BJ (cell line): Measurements from ENCODE around the gene PDPN. TPM values are rescaled to one million over a fixed set of nuclear protein-coding genes. Genes with fewer than 3 reads are reported as not detected.

Source experiments
- CTCF ChIA-PET: fragments of 350-600 bp; formaldehyde crosslinking; extraction: SDS; loops from one replicate; lab custom pipeline; 2021; ENCODE audit warnings: antibody characterized with exemption, inconsistent platforms; lab: Yijun Ruan, JAX
- POLR2A ChIA-PET: fragments of 300-600 bp; sonication (Branson Sonifier 250); formaldehyde crosslinking; extraction: SDS; loops from one replicate; lab custom pipeline; 2021; ENCODE audit warnings: antibody characterized with exemption; lab: Charles Lee
- DNase-seq: peaks from one replicate; pipeline ENCODE4 v3.0.0-alpha.2; 2011; ENCODE audit warnings: low read depth
- H3K27me3 ChIP-seq: 2 replicates; pipeline ENCODE4 v1.6.0; 2011; ENCODE audit warnings: low read length; ENCODE audit not compliant: control insufficient read depth, insufficient read depth
- H3K36me3 ChIP-seq: 2 replicates; pipeline ENCODE4 v1.5.1; 2011; ENCODE audit warnings: low read length; ENCODE audit not compliant: control insufficient read depth, insufficient read depth
- H3K4me3 ChIP-seq: 2 replicates; pipeline ENCODE4 v1.5.1; 2011; ENCODE audit warnings: low read depth, mild to moderate bottlenecking, control low read depth, low read length
- CTCF ChIP-seq: IDR thresholded peaks from 2 replicates; pipeline ENCODE4 v1.5.1; 2011; ENCODE audit warnings: low read depth, mild to moderate bottlenecking, control low read depth, inconsistent platforms, low read length, moderate library complexity; ENCODE audit not compliant: insufficient read depth
- polyA minus RNA-seq: library from RNA; depleted of rRNA, polyadenylated mRNA; stranded (reverse); fragments of >200 nt; gene quantifications from 2 replicates; pipeline ENCODE4 v1.2.3, GENCODE V29; 2011; rRNA and poly(A)+ RNA removed
- polyA plus RNA-seq: library from polyadenylated mRNA; depleted of rRNA; stranded (reverse); fragments of >200 nt; gene quantifications from 2 replicates; pipeline ENCODE4 v1.2.3, GENCODE V29; 2011; rRNA removed

The PDPN gene
- polyA plus RNA-seq (0.18 and 0.33 TPM in 2 replicates), polyA minus RNA-seq (0.14 and 0.36 TPM in 2 replicates)

GRCh38 chr1:13583595-13583965 lies at the start of gene PDPN:
PDPN (plus strand) TSS chr1:13583832; CDS start chr1:13584034, 202 bp downstream.
- POLR2A ChIA-PET: no interaction called here
- no peak for TF ChIP-seq CTCF
- Histone ChIP-seq H3K4me3 (peak within 1 kb of the TSS; percentile 26), H3K27me3 (no peaks in the 10 kb centered on the region), H3K36me3 (no peaks in the 10 kb centered on the region)
- DNase-seq: no peak
- CTCF ChIA-PET: no interaction called here

- Histone ChIP-seq H3K36me3 (no peaks in the 10 kb centered on the region), H3K27me3 (no peaks in the 10 kb centered on the region), H3K4me3 (no peak overlapping the region)
- CTCF ChIA-PET: no interaction called here
- no peak for DNase-seq
- no peak for TF ChIP-seq CTCF
- POLR2A ChIA-PET: no interaction called here
These were observed 48.4 kb upstream of the PDPN start for GRCh38 chr1:13535227-13535626.

DNA sequence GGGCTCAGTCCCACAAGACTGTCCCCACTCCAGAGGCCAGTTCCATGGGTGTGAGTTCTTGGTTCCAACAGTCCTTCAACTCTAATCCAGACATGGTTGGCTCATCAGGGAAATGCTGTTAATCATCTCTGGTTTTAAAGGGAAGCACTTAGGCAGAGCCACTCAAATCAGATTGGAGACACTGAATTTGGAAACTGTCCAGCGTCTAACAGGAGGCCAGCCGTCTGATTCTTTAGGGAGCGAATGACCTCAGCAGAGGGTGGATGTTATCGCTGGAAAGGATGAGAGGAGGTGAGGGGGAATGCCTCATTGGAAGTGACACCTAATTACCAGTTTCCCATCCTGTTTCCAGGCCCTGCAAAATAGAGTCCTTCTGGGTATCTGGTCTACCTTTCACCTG lies 47.1 kb upstream of the PDPN start:
- POLR2A ChIA-PET: no interaction called here
- no peaks in the 10 kb centered on the region for H3K27me3 ChIP-seq
- no peak overlapping the region for H3K4me3 ChIP-seq
- DNase-seq: no peak
- CTCF ChIA-PET: no interaction called here
- no peaks in the 10 kb centered on the region for H3K36me3 ChIP-seq
- TF ChIP-seq CTCF: no peak

GRCh38 chr1:13538832-13539231 lies 44.8 kb upstream of the PDPN start:
- ChIA-PET CTCF (no interaction called here), POLR2A (no interaction called here)
- H3K36me3 ChIP-seq: no peaks in the 10 kb centered on the region
- no peak overlapping the region for H3K4me3 ChIP-seq
- H3K27me3 ChIP-seq: no peaks in the 10 kb centered on the region
- no peak for DNase-seq
- TF ChIP-seq CTCF: no peak

GRCh38 chr1:13539683-13540082 lies 43.9 kb upstream of the PDPN start:
- no peak for TF ChIP-seq CTCF
- Histone ChIP-seq H3K36me3 (no peaks in the 10 kb centered on the region), H3K27me3 (no peaks in the 10 kb centered on the region), H3K4me3 (no peak overlapping the region)
- CTCF ChIA-PET: no interaction called here
- DNase-seq: no peak
- POLR2A ChIA-PET: no interaction called here
